Erythroblast (primary cell): ENCODE data around the gene ERBB4.

Experiments used
- GATA1 ChIP-seq: IDR thresholded peaks from 2 replicates; pipeline ENCODE4 v1.6.1; 2011; ENCODE audit warnings: low read depth, mild to moderate bottlenecking, control low read depth, low read length, moderate library complexity
- POLR2A ChIP-seq: IDR thresholded peaks from 2 replicates; pipeline ENCODE4 v1.6.1; 2011; ENCODE audit warnings: mild to moderate bottlenecking, low read length

- TF ChIP-seq POLR2A: no peak
- no peak for TF ChIP-seq GATA1
These were observed 721.8 kb downstream of the ERBB4 start for GRCh38 chr2:211816754-211817153.
